Astrocyte of the cerebellum (primary cell): ENCODE data around the gene RBM38.

Experiments
- DNase-seq: peaks from one replicate; pipeline ENCODE4 v3.0.0-alpha.2; 2011; ENCODE audit warnings: low read depth
- H3K4me3 ChIP-seq: 2 replicates; pipeline ENCODE4 v1.5.1; 2011; ENCODE audit warnings: mild to moderate bottlenecking, low read depth, low read length, moderate library complexity
- CTCF ChIP-seq: IDR thresholded peaks from 2 replicates; pipeline ENCODE4 v1.5.1; 2012; ENCODE audit warnings: low read length, low read depth, moderate library complexity, mild to moderate bottlenecking; ENCODE audit errors: missing control alignments
- in situ Hi-C: cut with HindIII; loops from 2 replicates; pipeline ENCODE4 v1.10.0; 2017; ENCODE audit warnings: low sequenced_read_pairs

Gene RBM38

GRCh38 chr20:57412347-57413029 lies 21.3 kb downstream of the RBM38 start:
- TF ChIP-seq CTCF = no peak
- H3K4me3 ChIP-seq = no peak overlapping the region
- DNase-seq = no peak
- in situ Hi-C loops = no loop called here

GRCh38 chr20:57413986-57414385 lies 22.8 kb downstream of the RBM38 start:
- in situ Hi-C loops = no loop called here
- no peak for TF ChIP-seq CTCF
- no peak overlapping the region for H3K4me3 ChIP-seq
- no peak for DNase-seq

- no peak for TF ChIP-seq CTCF
- DNase-seq = no peak
- in situ Hi-C loops = no loop called here
- no peak overlapping the region for H3K4me3 ChIP-seq
Measured at GRCh38 chr20:57414867-57415592, 23.8 kb downstream of the RBM38 start.

- DNase-seq = no peak
- TF ChIP-seq CTCF = no peak
- in situ Hi-C loops = no loop called here
- no peak overlapping the region for H3K4me3 ChIP-seq
Measured at GRCh38 chr20:57415771-57416170, 24.6 kb downstream of the RBM38 start.

GRCh38 chr20:57416296-57417022 lies 25.3 kb downstream of the RBM38 start:
- no peak overlapping the region for H3K4me3 ChIP-seq
- no peak for DNase-seq
- TF ChIP-seq CTCF = no peak
- in situ Hi-C loops = no loop called here

GRCh38 chr20:57417051-57417689 lies 26.0 kb downstream of the RBM38 start:
- no peak for TF ChIP-seq CTCF
- in situ Hi-C loops = no loop called here
- no peak for DNase-seq
- no peak overlapping the region for H3K4me3 ChIP-seq
